ENCODE data around the gene BBS7.

DNA sequence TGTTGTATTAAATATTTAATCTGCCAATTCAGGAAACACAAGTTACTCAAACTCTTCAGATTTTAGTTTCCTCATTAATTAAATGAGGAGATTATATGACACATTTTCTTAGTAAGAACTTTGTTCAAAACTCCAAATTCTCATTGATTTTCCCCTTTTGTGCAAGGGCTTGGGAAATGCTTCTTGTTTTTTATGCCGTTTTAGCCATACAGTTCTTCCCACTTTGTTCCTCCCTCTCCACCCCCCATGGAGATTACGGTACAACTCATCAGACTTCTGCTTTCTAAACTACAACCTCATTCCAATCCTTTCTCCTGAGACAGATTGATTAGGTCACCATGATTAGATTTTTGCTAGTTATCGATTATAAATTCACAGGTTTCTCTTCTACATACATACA, 10.9 kb upstream of the BBS7 start:
- TF ChIP-seq, protein P1, sequence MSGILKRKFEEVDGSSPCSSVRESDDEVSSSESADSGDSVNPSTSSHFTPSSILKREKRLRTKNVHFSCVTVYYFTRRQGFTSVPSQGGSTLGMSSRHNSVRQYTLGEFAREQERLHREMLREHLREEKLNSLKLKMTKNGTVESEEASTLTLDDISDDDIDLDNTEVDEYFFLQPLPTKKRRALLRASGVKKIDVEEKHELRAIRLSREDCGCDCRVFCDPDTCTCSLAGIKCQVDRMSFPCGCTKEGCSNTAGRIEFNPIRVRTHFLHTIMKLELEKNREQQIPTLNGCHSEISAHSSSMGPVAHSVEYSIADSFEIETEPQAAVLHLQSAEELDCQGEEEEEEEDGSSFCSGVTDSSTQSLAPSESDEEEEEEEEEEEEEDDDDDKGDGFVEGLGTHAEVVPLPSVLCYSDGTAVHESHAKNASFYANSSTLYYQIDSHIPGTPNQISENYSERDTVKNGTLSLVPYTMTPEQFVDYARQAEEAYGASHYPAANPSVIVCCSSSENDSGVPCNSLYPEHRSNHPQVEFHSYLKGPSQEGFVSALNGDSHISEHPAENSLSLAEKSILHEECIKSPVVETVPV (CRISPR knock-in tag; IDR thresholded peaks at IDR 0.05): no peak
- TF ChIP-seq ARNTL (CRISPR knock-in tag; IDR thresholded peaks at IDR 0.05; ENCODE audit: borderline replicate concordance, low read depth): no peak
- no peak for TF ChIP-seq ZFP3 (CRISPR knock-in tag; IDR thresholded peaks at IDR 0.05)
- no peak for TF ChIP-seq PPARA (CRISPR knock-in tag; IDR thresholded peaks at IDR 0.05; ENCODE audit: borderline replicate concordance)
- TF ChIP-seq BACH2 (CRISPR knock-in tag; IDR thresholded peaks at IDR 0.05; ENCODE audit: borderline replicate concordance): no peak
- no peak for TF ChIP-seq TCF4 (CRISPR knock-in tag; IDR thresholded peaks at IDR 0.05; ENCODE audit: borderline replicate concordance)
